SW480 (cell line): ENCODE results near the gene MOGAT2.
"Not testable (repeated sequence)": the region's sequence is repeated elsewhere in the genome, so short reads cannot be mapped to it uniquely, and the experiment has no call there.

Source experiments
- DNase-seq: peaks from one replicate; pipeline ENCODE4 v3.0.0-alpha.2; 2016; ENCODE audit warnings: low spot score

MOGAT2 gene

GRCh38 chr11:75719340-75720239, 2.0 kb downstream of the MOGAT2 start:
- no peak for DNase-seq

DNA sequence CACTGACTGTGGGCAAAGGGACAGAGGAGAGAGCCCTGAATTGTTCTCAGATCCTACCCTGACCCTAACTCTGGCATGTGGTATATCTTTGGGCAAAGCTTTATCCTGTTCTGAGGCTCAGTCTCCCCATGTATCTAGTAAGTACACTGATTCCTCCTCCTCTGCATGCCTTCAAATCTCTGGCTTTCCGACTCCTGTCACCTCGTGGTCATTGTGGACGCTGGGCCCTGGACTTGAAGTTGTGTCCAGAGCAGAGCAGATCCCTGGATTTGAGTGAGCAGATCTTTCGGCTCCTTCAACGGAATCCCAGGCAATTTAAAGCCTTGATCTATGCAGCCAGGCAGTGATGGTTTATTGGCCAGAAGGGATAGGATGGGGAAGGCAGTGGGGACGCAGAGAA, 3.0 kb downstream of the MOGAT2 start:
- DNase-seq: no peak

GRCh38 chr11:75721852-75722668, 4.4 kb downstream of the MOGAT2 start:
- no peak for DNase-seq

GRCh38 chr11:75722669-75723042, 5.0 kb downstream of the MOGAT2 start:
- no peak for DNase-seq

GRCh38 chr11:75725547-75726320, 8.1 kb downstream of the MOGAT2 start:
- no peak for DNase-seq

GRCh38 chr11:75728992-75729391, 11.4 kb downstream of the MOGAT2 start:
- DNase-seq: no peak

- DNase-seq: no peak
Measured at GRCh38 chr11:75731095-75731494, 13.5 kb downstream of the MOGAT2 start.

DNA sequence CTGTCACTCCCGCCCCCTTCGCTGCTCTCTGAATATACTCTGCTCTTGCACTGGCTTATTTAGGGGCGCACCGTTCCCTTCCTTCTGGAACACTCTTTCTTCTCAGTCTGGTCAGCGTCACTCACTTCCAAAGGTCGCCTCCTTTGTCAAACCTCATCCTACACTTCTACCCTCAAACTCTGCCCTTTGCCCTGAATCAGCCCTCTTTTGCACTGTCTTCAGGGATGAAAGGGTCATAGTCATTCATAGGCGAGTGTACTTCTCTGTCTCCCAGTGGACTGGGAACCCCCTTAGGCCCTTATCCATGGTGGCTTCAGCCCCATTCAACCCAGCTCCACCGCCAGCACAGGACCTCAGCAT, 15.4 kb downstream of the MOGAT2 start:
- no peak for DNase-seq

DNA sequence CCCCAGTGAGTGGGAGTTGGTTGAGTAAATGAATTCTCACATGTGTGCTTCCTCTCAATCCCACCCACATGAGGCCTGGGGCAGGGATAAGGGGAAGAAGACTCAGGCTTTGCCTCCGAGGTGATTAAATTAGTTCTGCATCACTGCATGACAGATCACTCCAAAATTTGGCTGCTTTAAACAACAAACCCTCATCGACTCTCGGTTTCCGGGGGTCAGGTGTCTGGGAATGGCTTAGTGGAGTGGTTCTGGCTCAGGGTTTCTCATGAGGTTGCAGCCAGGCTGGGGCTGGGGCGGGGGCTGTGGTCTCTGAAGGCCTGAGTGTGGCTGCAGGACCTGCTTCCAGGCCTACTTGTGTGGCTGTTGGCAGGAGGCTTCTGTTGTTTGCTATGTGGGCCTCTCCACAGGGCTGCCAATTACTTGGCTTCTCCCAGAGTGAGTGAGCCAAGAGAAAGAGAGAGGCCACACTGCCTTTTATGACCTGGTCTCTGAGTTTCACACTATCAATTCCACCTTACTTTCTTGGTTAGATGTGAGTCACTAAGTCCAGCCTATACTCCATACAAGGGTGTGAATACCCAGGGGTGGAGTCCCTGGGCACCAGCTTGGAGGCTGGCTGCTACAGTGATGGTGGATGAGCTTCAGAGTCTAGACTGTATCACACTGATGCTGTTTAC, 15.9 kb downstream of the MOGAT2 start:
- no peak for DNase-seq

DNA sequence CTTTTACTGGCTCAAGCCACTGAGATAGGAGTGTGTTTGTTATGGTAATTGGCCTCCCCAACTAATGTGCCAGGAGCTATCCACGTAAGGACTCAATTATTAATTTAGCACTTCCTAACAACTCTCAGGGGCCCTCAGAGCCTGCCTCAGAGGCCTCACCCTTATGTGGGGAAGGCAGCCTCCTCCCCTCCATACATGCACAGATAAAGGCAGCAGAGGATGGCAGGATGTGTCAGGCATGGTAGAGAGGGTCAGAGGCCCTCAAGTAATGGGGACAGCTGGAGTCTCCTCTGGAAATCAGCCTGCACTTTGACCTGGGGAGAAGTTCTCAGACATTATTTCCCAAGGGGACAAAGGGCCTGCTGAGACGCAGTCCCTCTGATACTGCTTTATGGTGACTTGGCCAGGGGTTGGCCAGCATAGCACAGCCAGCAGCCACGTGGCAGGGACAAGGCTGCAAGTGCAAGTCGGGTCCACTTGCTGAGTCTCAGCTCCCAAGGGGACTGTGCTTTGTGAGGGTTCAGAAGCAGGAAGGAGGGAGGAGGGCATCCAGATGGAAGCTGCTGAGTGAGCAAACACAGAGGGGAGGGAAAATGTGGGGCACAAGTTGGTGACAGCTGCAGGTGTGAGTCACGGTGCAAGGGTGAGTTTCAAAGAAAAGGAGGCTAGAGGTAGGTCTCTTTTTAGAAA, 17.0 kb downstream of the MOGAT2 start:
- DNase-seq: peak; percentile 33

DNA sequence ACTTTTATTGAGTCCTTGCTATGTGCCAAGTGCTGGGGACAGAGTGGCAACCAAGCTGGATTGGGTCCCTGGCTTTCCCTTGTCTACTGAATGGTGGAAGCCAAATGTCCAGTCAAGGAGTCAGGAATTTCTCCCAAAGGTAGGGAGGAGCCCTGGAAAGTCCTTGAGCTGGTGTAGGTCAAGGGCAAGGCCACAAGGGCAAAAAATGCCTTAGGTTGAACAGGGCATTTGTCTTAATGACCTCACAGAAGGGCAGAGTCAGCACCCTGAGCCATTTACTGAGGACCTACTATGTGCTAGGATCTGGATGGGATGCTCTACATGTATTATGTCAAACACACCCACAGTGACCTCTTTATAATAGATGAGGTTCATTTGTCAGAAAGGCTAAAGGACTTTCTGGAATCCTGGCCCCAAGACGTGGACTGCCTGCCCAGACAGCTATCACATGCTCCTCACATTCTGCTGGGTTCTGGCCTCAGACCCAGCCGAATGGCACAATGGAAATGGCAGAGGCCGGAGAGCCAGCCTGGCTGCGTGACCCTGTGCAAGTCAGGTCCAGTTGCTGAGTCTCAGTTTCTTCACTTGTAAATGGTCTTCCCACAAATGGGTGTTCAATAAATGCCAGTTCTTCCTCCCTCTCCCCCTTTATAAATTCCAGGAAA, 17.7 kb downstream of the MOGAT2 start:
- no peak for DNase-seq

DNA sequence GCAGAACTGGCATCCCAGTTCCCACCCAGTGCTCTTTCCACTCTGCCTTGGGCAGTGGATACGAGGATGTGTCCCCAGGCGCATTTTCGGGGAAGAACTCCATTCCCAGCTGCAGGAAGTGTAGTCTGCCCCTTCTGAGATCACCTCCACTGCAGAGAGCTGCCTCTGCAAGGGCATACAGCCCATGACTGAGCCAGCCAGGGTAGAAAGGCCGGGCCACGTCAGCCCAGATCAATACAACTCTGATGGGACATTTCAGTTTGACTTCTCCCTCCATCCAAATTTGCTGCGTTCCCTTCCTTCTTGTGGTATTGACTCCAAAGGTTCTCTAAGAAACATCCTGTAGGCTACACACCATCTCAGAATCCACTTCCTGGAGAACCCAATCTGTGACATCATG, 19.7 kb downstream of the MOGAT2 start:
- no peak for DNase-seq

GRCh38 chr11:75740681-75741080, 23.0 kb downstream of the MOGAT2 start:
- no peak for DNase-seq

DNA sequence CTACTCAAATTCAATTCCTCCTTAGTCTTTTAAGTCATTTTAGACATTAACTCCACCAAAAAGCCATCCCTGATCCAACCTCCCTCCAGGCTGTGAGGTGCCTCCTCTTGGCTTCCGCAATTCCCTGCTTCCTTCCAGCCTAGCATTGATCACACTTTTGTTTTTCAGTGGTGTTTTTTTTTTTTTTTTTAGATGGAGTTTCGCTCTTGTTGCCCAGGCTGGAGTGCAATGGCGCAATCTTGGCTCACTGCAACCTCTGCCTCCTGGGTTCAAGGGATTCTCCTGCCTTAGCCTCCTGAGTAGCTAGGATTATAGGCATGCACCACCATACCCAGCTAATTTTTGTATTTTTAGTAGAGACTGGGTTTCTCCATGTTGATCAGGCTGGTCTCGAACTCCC, 25.5 kb downstream of the MOGAT2 start:
- DNase-seq: not testable (repeated sequence)

- no peak for DNase-seq
Measured at GRCh38 chr11:75743711-75744563, 26.3 kb downstream of the MOGAT2 start.

DNA sequence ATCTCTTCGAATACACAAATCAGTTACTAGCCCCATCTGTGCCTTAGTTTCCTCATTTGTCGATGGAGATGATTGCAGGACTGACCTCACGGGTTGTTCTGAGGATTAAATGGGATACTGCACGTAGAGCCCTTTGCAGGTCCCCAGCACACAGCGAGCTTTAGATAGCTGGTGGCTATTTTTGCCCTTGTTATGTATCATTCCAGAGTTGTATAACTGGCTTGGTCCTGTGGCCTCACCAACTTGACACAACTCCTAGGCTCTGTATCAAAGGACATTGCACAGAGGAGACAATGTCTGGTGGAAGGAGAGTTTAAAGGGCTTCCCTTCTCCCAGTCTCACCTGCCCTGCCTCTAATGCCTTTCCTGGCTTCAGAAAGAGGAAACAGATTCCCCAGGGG, 28.2 kb downstream of the MOGAT2 start:
- DNase-seq: no peak

GRCh38 chr11:75748729-75749273, 31.2 kb downstream of the MOGAT2 start:
- not testable (repeated sequence) for DNase-seq

- not testable (repeated sequence) for DNase-seq
Measured at GRCh38 chr11:75754933-75755332, 37.3 kb downstream of the MOGAT2 start.

- no peak for DNase-seq
Measured at GRCh38 chr11:75757651-75758050, 40.0 kb downstream of the MOGAT2 start.
